ENCODE data around the gene PAK5. TPM values are rescaled to one million over a fixed set of nuclear protein-coding genes. Genes with fewer than 3 reads are reported as not detected.

Gene PAK5
- total RNA-seq, 1 donor from 2014 or later, result 0.25 TPM

- no peak for TF ChIP-seq POLR2AphosphoS5 (IDR thresholded peaks at IDR 0.05; ENCODE audit: insufficient read depth in 1 of 2, low read depth in 1 of 2)
- TF ChIP-seq POLR2A (IDR thresholded peaks at IDR 0.05), result no peak
- TF ChIP-seq CTCF (IDR thresholded peaks at IDR 0.05), result no peak
- no peak for DNase-seq (ENCODE audit: extremely low spot score in 2 of 2)
- Histone ChIP-seq H3K36me3 (no peaks in the 10 kb centered on the region), H3K27me3 (no peaks in the 10 kb centered on the region), H3K4me1 (no peaks in the 10 kb centered on the region), H3K27ac (no peak overlapping the region), H3K4me3 (no peak overlapping the region), H3K9me3 (no peaks in the 10 kb centered on the region)
- intact Hi-C loops (cut with DNase I), result no loop called here
Observed at GRCh38 chr20:9566977-9567376, 271.9 kb downstream of the PAK5 start.

GRCh38 chr20:9565910-9566550 lies 272.8 kb downstream of the PAK5 start:
- Histone ChIP-seq H3K4me1 (no peaks in the 10 kb centered on the region), H3K4me3 (no peak overlapping the region), H3K9me3 (no peaks in the 10 kb centered on the region), H3K27ac (no peak overlapping the region), H3K36me3 (no peaks in the 10 kb centered on the region), H3K27me3 (no peaks in the 10 kb centered on the region)
- TF ChIP-seq POLR2A (IDR thresholded peaks at IDR 0.05) (no peak), POLR2AphosphoS5 (IDR thresholded peaks at IDR 0.05; ENCODE audit: insufficient read depth in 1 of 2, low read depth in 1 of 2) (no peak), CTCF (IDR thresholded peaks at IDR 0.05) (no peak)
- intact Hi-C loops (cut with DNase I), result no loop called here
- no peak for DNase-seq (ENCODE audit: extremely low spot score in 2 of 2)

GRCh38 chr20:9557411-9557810 lies 281.5 kb downstream of the PAK5 start:
- H3K27me3 ChIP-seq, result no peaks in the 10 kb centered on the region
- intact Hi-C loops (cut with DNase I), result no loop called here
- no peaks in the 10 kb centered on the region for H3K9me3 ChIP-seq
- no peak for DNase-seq (ENCODE audit: extremely low spot score in 2 of 2)
- H3K27ac ChIP-seq, result no peak overlapping the region
- no peaks in the 10 kb centered on the region for H3K36me3 ChIP-seq
- no peak for TF ChIP-seq POLR2A (IDR thresholded peaks at IDR 0.05)
- no peak for TF ChIP-seq POLR2AphosphoS5 (IDR thresholded peaks at IDR 0.05; ENCODE audit: insufficient read depth in 1 of 2, low read depth in 1 of 2)
- no peak for TF ChIP-seq CTCF (IDR thresholded peaks at IDR 0.05)
- no peak overlapping the region for H3K4me3 ChIP-seq
- no peaks in the 10 kb centered on the region for H3K4me1 ChIP-seq

- no peaks in the 10 kb centered on the region for H3K27me3 ChIP-seq
Observed at GRCh38 chr20:9555781-9556180, 283.1 kb downstream of the PAK5 start.

More at GRCh38 chr20:9555781-9556180, 283.1 kb downstream of the PAK5 start:
- H3K4me3 ChIP-seq, result no peak overlapping the region
- no peaks in the 10 kb centered on the region for H3K36me3 ChIP-seq
- no peaks in the 10 kb centered on the region for H3K9me3 ChIP-seq
- TF ChIP-seq CTCF (IDR thresholded peaks at IDR 0.05) (no peak), POLR2A (IDR thresholded peaks at IDR 0.05) (no peak), POLR2AphosphoS5 (IDR thresholded peaks at IDR 0.05; ENCODE audit: insufficient read depth in 1 of 2, low read depth in 1 of 2) (no peak)
- H3K4me1 ChIP-seq, result no peaks in the 10 kb centered on the region
- no peak overlapping the region for H3K27ac ChIP-seq
- intact Hi-C loops (cut with DNase I), result no loop called here
- no peak for DNase-seq (ENCODE audit: extremely low spot score in 2 of 2)
